GM19372 (cell line): ENCODE results near the gene TNIP3.
A peak's percentile ranks its signal among the peaks of the same experiment; 100 is the strongest.
"Not testable (repeated sequence)": the region's sequence is repeated elsewhere in the genome, so short reads cannot be mapped to it uniquely, and the experiment has no call there.

Experiments used
- ATAC-seq: cut with Tn5 transposase; IDR thresholded peaks from one replicate; pipeline ENCODE4 v1.9.1; 2021; ENCODE audit warnings: mild to moderate bottlenecking, low read depth, moderate library complexity; ENCODE audit not compliant: unreplicated experiment

Gene TNIP3, protein sequence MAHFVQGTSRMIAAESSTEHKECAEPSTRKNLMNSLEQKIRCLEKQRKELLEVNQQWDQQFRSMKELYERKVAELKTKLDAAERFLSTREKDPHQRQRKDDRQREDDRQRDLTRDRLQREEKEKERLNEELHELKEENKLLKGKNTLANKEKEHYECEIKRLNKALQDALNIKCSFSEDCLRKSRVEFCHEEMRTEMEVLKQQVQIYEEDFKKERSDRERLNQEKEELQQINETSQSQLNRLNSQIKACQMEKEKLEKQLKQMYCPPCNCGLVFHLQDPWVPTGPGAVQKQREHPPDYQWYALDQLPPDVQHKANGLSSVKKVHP

DNA sequence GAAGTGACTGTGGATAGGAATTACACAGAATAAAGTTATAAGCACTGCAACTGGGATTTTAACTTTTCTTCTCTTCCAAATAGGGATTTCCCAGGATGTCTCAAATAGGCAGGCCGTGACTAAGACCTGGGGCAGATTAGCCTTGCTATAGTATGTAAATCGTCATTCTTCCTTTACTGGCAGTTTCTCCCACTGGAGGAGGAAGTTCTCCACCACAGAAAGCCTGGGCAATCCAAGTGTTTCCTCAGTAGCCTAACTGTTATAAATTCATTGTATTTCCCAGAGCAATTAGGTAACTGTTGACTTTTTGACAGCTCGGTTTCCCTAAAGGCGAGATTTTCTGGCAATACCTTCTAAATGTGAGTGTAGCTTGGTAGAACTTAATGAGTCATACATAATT, at the start of gene TNIP3:
TNIP3 (minus strand) TSS at position 31 of the 400 bp plus-strand sequence. CDS start 196 bp downstream, outside the sequence.
- no peak for ATAC-seq

GRCh38 chr4:121212806-121213205, 48.7 kb upstream of the TNIP3 start:
- no peak for ATAC-seq

- no peak for ATAC-seq
These were observed 45.0 kb upstream of the TNIP3 start for GRCh38 chr4:121209171-121209570.

GRCh38 chr4:121208244-121209007, 44.3 kb upstream of the TNIP3 start:
- no peak for ATAC-seq

DNA sequence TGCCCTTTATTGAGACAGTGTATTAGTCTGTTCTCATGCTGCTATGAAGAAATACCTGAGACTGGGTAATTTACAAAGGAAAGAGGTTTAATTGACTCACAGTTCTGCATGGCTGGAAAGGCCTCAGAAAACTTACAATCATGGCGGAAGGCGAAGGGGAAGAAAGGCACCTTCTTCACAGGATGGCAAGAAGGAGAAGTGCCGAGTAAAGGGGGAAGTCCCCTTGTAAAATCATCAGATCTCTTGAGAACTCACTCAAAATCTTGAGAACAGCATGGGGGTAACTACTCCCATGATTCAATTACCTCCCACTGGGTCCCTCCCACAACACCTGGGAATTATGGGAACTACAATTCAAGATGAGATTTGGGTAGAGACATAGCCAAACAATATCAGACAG, 41.7 kb upstream of the TNIP3 start:
- ATAC-seq = not testable (repeated sequence)

DNA sequence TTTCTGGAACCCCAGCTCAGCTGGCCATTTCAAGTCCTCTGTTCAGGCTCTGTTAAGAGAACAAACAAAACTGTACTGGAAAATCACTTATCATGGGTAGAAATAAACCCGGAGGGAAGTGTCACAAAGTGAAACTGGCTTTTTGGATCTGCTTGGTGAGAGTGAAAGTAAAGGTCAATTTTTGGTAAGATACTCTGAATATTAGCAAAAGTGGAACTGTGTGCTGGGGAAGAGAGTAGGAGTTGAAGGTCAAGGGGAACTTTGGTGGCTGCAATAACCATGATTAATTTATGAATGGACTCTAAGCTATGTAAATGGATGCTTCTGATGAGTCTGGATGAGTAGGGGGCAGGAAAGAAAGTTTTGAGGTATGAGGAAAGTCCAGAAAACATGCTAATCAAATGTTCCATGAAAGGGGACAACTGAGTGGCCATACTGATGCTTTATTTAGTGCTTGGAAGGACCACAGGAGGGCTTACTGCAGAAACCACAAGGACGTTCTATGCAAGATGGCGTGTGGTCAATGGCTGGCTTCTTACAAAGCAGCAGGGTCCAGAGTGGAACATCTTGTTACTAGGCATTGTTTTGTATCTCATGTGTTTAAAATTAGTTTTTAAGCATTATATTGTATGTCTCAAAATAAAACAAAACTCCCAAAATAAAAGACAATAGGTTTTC, 36.8 kb upstream of the TNIP3 start:
- peak; percentile 73 for ATAC-seq

GRCh38 chr4:121199742-121200561, 35.8 kb upstream of the TNIP3 start:
- peak; percentile 68 for ATAC-seq

- no peak for ATAC-seq
These were observed 34.1 kb upstream of the TNIP3 start for GRCh38 chr4:121198251-121198650.

GRCh38 chr4:121195649-121196048, 31.5 kb upstream of the TNIP3 start:
- no peak for ATAC-seq

GRCh38 chr4:121192480-121192879, 28.4 kb upstream of the TNIP3 start:
- no peak for ATAC-seq

- ATAC-seq = no peak
These were observed 27.9 kb upstream of the TNIP3 start for GRCh38 chr4:121192013-121192412.

GRCh38 chr4:121191361-121191760, 27.2 kb upstream of the TNIP3 start:
- ATAC-seq = no peak

DNA sequence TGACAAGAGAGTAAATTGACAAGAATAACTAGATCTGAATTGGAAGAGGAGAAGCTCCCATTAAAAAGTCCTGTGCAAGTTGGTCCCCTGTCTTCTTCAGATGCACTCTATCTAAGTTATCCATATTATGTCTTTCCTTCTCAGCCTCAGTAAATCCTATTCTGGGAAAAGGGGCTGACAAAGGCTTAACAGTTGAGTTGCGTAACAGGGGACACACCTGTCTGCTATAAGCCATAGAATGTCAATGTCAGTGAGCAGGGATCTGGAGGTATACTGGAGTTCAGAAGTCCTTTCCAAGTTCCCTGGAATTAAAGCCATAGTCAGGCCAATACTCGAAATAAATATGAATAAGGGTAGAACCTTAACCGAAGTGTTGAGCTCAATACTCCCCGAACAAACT, 26.3 kb upstream of the TNIP3 start:
- ATAC-seq = no peak

GRCh38 chr4:121189326-121190215, 25.4 kb upstream of the TNIP3 start:
- peak; percentile 90 for ATAC-seq

- no peak for ATAC-seq
These were observed 23.1 kb upstream of the TNIP3 start for GRCh38 chr4:121187206-121187605.

- ATAC-seq = peak; percentile 43
These were observed 21.8 kb upstream of the TNIP3 start for GRCh38 chr4:121185960-121186359.

DNA sequence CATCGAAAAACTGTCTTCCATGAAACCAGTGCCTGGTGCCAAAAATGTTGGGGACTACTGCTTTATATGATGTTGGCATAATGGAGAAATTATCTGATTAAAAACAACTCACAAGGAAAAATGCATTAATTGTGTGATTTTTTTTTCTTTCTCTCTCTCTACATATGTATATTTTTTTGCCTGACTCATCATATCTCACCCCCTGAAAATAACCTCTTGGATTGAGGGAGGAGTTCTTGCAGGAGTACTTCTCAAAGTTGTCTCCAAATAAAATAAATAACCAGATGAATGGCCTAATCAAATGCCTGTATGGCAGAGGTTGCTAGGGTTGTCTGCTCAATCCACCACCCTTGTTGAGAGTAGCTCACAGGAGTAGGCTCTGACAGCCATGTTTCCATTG, 19.9 kb upstream of the TNIP3 start:
- ATAC-seq = no peak

GRCh38 chr4:121183361-121183760, 19.2 kb upstream of the TNIP3 start:
- no peak for ATAC-seq

GRCh38 chr4:121182296-121182695, 18.2 kb upstream of the TNIP3 start:
- no peak for ATAC-seq
